Neural progenitor cell (in vitro differentiated cells): ENCODE results near the gene MARS1. TPM values are rescaled to one million over a fixed set of nuclear protein-coding genes. Genes with fewer than 3 reads are reported as not detected.
A peak's percentile ranks its signal among the peaks of the same experiment; 100 is the strongest.

ENCODE experiments used
- DNase-seq: peaks from one replicate; pipeline ENCODE4 v3.0.0-alpha.2; 2016; ENCODE audit warnings: low spot score
- H2AFZ ChIP-seq: fragments of 200-600 bp; sonication (generic); replicated peaks from 2 replicates; pipeline ENCODE4 v1.6.1; 2016; ENCODE audit warnings: antibody characterized with exemption
- H3F3A ChIP-seq: fragments of 200-600 bp; sonication (generic); 2 replicates; pipeline ENCODE4 v1.6.1; 2016; ENCODE audit warnings: antibody characterized with exemption, low read depth
- H3K27ac ChIP-seq: fragments of 200-600 bp; sonication (generic); 2 replicates; pipeline ENCODE4 v1.5.1; 2016; ENCODE audit warnings: mild to moderate bottlenecking
- H3K27me3 ChIP-seq: fragments of 200-600 bp; sonication (generic); 2 replicates; pipeline ENCODE4 v1.6.1; 2016; ENCODE audit warnings: mild to moderate bottlenecking, moderate library complexity
- H3K36me3 ChIP-seq: fragments of 200-600 bp; sonication (generic); 2 replicates; pipeline ENCODE4 v1.5.1; 2016
- H3K4me1 ChIP-seq: fragments of 200-600 bp; sonication (generic); 2 replicates; pipeline ENCODE4 v1.6.1; 2016; ENCODE audit warnings: mixed run types
- H3K4me2 ChIP-seq: fragments of 200-600 bp; sonication (generic); 2 replicates; pipeline ENCODE4 v1.6.1; 2016
- H3K4me3 ChIP-seq: fragments of 200-600 bp; sonication (generic); 2 replicates; pipeline ENCODE4 v1.5.1; 2016
- H3K79me2 ChIP-seq: fragments of 200-600 bp; sonication (generic); 2 replicates; pipeline ENCODE4 v1.6.1; 2016; ENCODE audit warnings: low read depth
- H3K9ac ChIP-seq: fragments of 200-600 bp; sonication (generic); 2 replicates; pipeline ENCODE4 v1.6.1; 2016
- H3K9me3 ChIP-seq: fragments of 200-600 bp; sonication (generic); 2 replicates; pipeline ENCODE4 v1.5.1; 2016; ENCODE audit warnings: low read depth
- H4K20me1 ChIP-seq: fragments of 200-600 bp; sonication (generic); 2 replicates; pipeline ENCODE4 v1.6.1; 2016; ENCODE audit warnings: low read depth
- H3K27ac Mint-ChIP-seq: 3 replicates; pipeline ENCODE4 v1.8.0; 2021; ENCODE audit warnings: mixed read lengths
- H3K27me3 Mint-ChIP-seq: 2 replicates; pipeline ENCODE4 v1.8.0; 2022; ENCODE audit warnings: low read depth, mild to moderate bottlenecking, inconsistent platforms, moderate library complexity, mixed read lengths; ENCODE audit not compliant: insufficient read depth
- H3K36me3 Mint-ChIP-seq: 3 replicates; pipeline ENCODE4 v1.8.0; 2021; ENCODE audit warnings: mixed read lengths
- H3K4me1 Mint-ChIP-seq: 3 replicates; pipeline ENCODE4 v1.8.0; 2021; ENCODE audit warnings: mixed read lengths
- H3K4me3 Mint-ChIP-seq: 3 replicates; pipeline ENCODE4 v1.8.0; 2021; ENCODE audit warnings: mild to moderate bottlenecking, moderate library complexity, mixed read lengths
- H3K9me3 Mint-ChIP-seq: 3 replicates; pipeline ENCODE4 v1.8.0; 2020; ENCODE audit warnings: mixed read lengths
- CTCF ChIP-seq: fragments of 200-600 bp; sonication (generic); IDR thresholded peaks from 2 replicates; pipeline ENCODE4 v1.5.1; 2017; ENCODE audit warnings: antibody characterized with exemption, mild to moderate bottlenecking
- EZH2 ChIP-seq: fragments of 200-600 bp; sonication (generic); IDR thresholded peaks from 2 replicates; pipeline ENCODE4 v1.6.1; 2017; ENCODE audit warnings: antibody characterized with exemption, mild to moderate bottlenecking, moderate library complexity
- EZH2phosphoT487 ChIP-seq: fragments of 200-600 bp; sonication (generic); IDR thresholded peaks from 2 replicates; pipeline ENCODE4 v1.6.1; 2017; ENCODE audit warnings: antibody characterized with exemption
- total RNA-seq: library from RNA; depleted of rRNA; stranded (reverse); fragments of >200 nt; gene quantifications from 2 replicates; pipeline ENCODE4 v1.2.3, GENCODE V29; 2015; ENCODE audit warnings: low replicate concordance

Gene MARS1
- total RNA-seq, 1 donor from 2014 or later: 109 TPM

- Histone ChIP-seq H3K27ac (no peak overlapping the region), H3K4me2 (no peak overlapping the region), H3K79me2 (no peaks in the 10 kb centered on the region), H3K27me3 (no peaks in the 10 kb centered on the region), H2AFZ (no peak overlapping the region), H3K9me3 (no peaks in the 10 kb centered on the region), H3K9ac (no peak overlapping the region), H4K20me1 (no peaks in the 10 kb centered on the region), H3K36me3 (no peaks in the 10 kb centered on the region), H3F3A (no peaks in the 10 kb centered on the region), H3K4me1 (peaks cover 11% of the 10 kb centered on the region), H3K4me3 (no peak overlapping the region)
- Mint-ChIP-seq H3K4me1 (peaks cover 18% of the 10 kb centered on the region), H3K9me3 (no peaks in the 10 kb centered on the region), H3K36me3 (no peaks in the 10 kb centered on the region), H3K27me3 (peaks cover 9% of the 10 kb centered on the region), H3K27ac (no peak overlapping the region), H3K4me3 (no peak overlapping the region)
- TF ChIP-seq CTCF (no peak), EZH2 (no peak), EZH2phosphoT487 (no peak)
- DNase-seq: no peak
Measured at GRCh38 chr12:57450057-57450456, 37.8 kb upstream of the MARS1 start.

GRCh38 chr12:57451233-57451778 is 36.6 kb upstream of the MARS1 start:
- no peak overlapping the region for H3K4me3 ChIP-seq
- H3K9me3 ChIP-seq: no peaks in the 10 kb centered on the region
- H3K27me3 ChIP-seq: no peaks in the 10 kb centered on the region
- TF ChIP-seq CTCF: no peak
- TF ChIP-seq EZH2: no peak
- TF ChIP-seq EZH2phosphoT487: no peak
- no peak for DNase-seq
- H3K36me3 ChIP-seq: no peaks in the 10 kb centered on the region
- H3K4me1 ChIP-seq: peaks cover 18% of the 10 kb centered on the region
- no peak overlapping the region for H2AFZ ChIP-seq
- peaks cover 13% of the 10 kb centered on the region for H3K27me3 Mint-ChIP-seq
- H3K4me1 Mint-ChIP-seq: peaks cover 29% of the 10 kb centered on the region
- no peak overlapping the region for H3K27ac ChIP-seq
- no peak overlapping the region for H3K9ac ChIP-seq
- no peaks in the 10 kb centered on the region for H4K20me1 ChIP-seq
- H3K79me2 ChIP-seq: no peaks in the 10 kb centered on the region
- no peak overlapping the region for H3K4me3 Mint-ChIP-seq
- no peaks in the 10 kb centered on the region for H3K9me3 Mint-ChIP-seq
- H3K27ac Mint-ChIP-seq: no peak overlapping the region
- no peaks in the 10 kb centered on the region for H3F3A ChIP-seq
- no peaks in the 10 kb centered on the region for H3K36me3 Mint-ChIP-seq
- no peak overlapping the region for H3K4me2 ChIP-seq

GRCh38 chr12:57452181-57452936 is 35.5 kb upstream of the MARS1 start:
- Histone ChIP-seq H3K4me1 (peaks cover 20% of the 10 kb centered on the region), H4K20me1 (no peaks in the 10 kb centered on the region), H3K36me3 (no peaks in the 10 kb centered on the region), H3K9me3 (no peaks in the 10 kb centered on the region), H2AFZ (peak overlapping the region; percentile 65), H3K9ac (no peak overlapping the region), H3K79me2 (no peaks in the 10 kb centered on the region), H3K4me2 (no peak overlapping the region), H3K27me3 (no peaks in the 10 kb centered on the region), H3K4me3 (no peak overlapping the region), H3F3A (no peaks in the 10 kb centered on the region), H3K27ac (no peak overlapping the region)
- H3K9me3 Mint-ChIP-seq: no peaks in the 10 kb centered on the region
- no peak overlapping the region for H3K4me3 Mint-ChIP-seq
- DNase-seq: no peak
- peaks cover 29% of the 10 kb centered on the region for H3K4me1 Mint-ChIP-seq
- peak overlapping the region; percentile 42 for H3K27ac Mint-ChIP-seq
- H3K27me3 Mint-ChIP-seq: peaks cover 14% of the 10 kb centered on the region
- TF ChIP-seq EZH2 (no peak), EZH2phosphoT487 (no peak), CTCF (no peak)
- no peaks in the 10 kb centered on the region for H3K36me3 Mint-ChIP-seq
